HEK293T (cell line): ENCODE results near the gene SALL3.
"Not testable (repeated sequence)": the region's sequence is repeated elsewhere in the genome, so short reads cannot be mapped to it uniquely, and the experiment has no call there.

Experiments used
- FOXA1 ChIP-seq: fragments of 450-650 bp; IDR thresholded peaks from 2 replicates; pipeline ENCODE4 v1.6.1; 2016; ENCODE audit warnings: mild to moderate bottlenecking
- FOXK2 ChIP-seq: fragments of 450-650 bp; IDR thresholded peaks from 2 replicates; pipeline ENCODE4 v1.6.1; 2016; ENCODE audit warnings: mild to moderate bottlenecking
- FOXM1 ChIP-seq: fragments of 450-650 bp; IDR thresholded peaks from 2 replicates; pipeline ENCODE4 v1.6.1; 2017; ENCODE audit warnings: mild to moderate bottlenecking, borderline replicate concordance
- SP1 ChIP-seq: fragments of 450-650 bp; IDR thresholded peaks from 2 replicates; pipeline ENCODE4 v1.6.1; 2017
- TARDBP ChIP-seq: fragments of 450-650 bp; IDR thresholded peaks from 2 replicates; pipeline ENCODE4 v1.6.1; 2016

DNA sequence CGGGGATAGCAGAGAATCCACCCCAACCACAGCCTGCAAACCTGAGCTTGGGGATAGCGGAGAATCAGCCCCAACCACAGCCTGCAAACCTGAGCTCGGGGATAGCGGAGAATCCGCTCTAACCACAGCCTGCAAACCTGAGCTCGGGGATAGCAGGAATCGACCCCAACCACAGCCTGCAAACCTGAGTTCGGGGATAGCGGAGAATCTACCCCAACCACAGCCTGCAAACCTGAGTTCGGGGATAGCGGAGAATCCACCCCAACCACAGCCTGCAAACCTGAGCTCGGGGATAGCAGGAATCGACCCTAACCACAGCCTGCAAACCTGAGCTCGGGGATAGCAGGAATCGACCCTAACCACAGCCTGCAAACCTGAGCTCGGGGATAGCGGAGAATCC, 37.4 kb upstream of the SALL3 start:
- not testable (repeated sequence) for TF ChIP-seq FOXM1, FOXA1, TARDBP, SP1, FOXK2
